ENCODE measurements around the gene C5. TPM values are rescaled to one million over a fixed set of nuclear protein-coding genes. Genes with fewer than 3 reads are reported as not detected.
A peak's percentile ranks its signal among the peaks of the same experiment; 100 is the strongest.

The C5 gene
- total RNA-seq, 1 experiment from 2014 or later: 0.57 TPM

GRCh38 chr9:121066850-121067249, 16.8 kb upstream of the C5 start:
- ChIA-PET POLR2A (no interaction called here), CTCF (interaction anchor here (1.2 kb wide), 1 partner anchor 11 kb away, joined by 6 read pairs; no protein-coding TSS in a partner anchor)
- peaks cover 50% of the 10 kb centered on the region for H3K27me3 Mint-ChIP-seq (ENCODE audit: low read depth)
- ATAC-seq (no peak), DNase-seq (ENCODE audit: low spot score) (no peak)
- H3K9me3 Mint-ChIP-seq: peaks cover 10% of the 10 kb centered on the region
- H3K4me3 Mint-ChIP-seq: no peak overlapping the region
- no peaks in the 10 kb centered on the region for H3K36me3 Mint-ChIP-seq
- TF ChIP-seq ZNF121 (CRISPR knock-in tag; IDR thresholded peaks at IDR 0.05) (0 out of 2 replicates have a peak, but pooled peaks have one; percentile 55), E2F4 (CRISPR knock-in tag; IDR thresholded peaks at IDR 0.05; ENCODE audit: borderline replicate concordance, low read depth) (no peak)
- no peak overlapping the region for H3K27ac Mint-ChIP-seq
- H3K4me1 Mint-ChIP-seq: peaks cover 3% of the 10 kb centered on the region; the same call in 1 of the 2 replicates

- H3K27ac Mint-ChIP-seq: no peak overlapping the region
- peak; percentile 18; the same call in 1 of the 2 replicates for ATAC-seq
- H3K27me3 Mint-ChIP-seq (ENCODE audit: low read depth): peaks cover 7% of the 10 kb centered on the region; the same call in 1 of the 2 replicates
- H3K4me1 Mint-ChIP-seq: no peaks in the 10 kb centered on the region
- TF ChIP-seq ATF1 (CRISPR knock-in tag; IDR thresholded peaks at IDR 0.05): no peak
- TF ChIP-seq ZNF219 (CRISPR knock-in tag; IDR thresholded peaks at IDR 0.05; ENCODE audit: borderline replicate concordance): no peak
- TF ChIP-seq HMGXB4 (CRISPR knock-in tag; IDR thresholded peaks at IDR 0.05): no peak
- TF ChIP-seq CTCF (IDR thresholded peaks at IDR 0.05): peak; percentile 47
- TF ChIP-seq ZNF425 (CRISPR knock-in tag; conservative IDR thresholded peaks at IDR 0.05): no peak
- ChIA-PET POLR2A (no interaction called here), CTCF (interaction anchor here (0.6 to 4.0 kb wide), 54 partner anchors 9 to 454 kb away, joined by 3 to 71 read pairs (median 4); partner anchors contain the start of genes C5, CNTRL, FBXW2 and MEGF9)
- no peaks in the 10 kb centered on the region for H3K9me3 Mint-ChIP-seq
- DNase-seq (ENCODE audit: low spot score): no peak
- H3K36me3 Mint-ChIP-seq: no peaks in the 10 kb centered on the region
- H3K4me3 Mint-ChIP-seq: no peak overlapping the region
Observed at GRCh38 chr9:121059998-121060636, 10.0 kb upstream of the C5 start.

- DNase-seq (ENCODE audit: low spot score): no peak
- Mint-ChIP-seq H3K27me3 (ENCODE audit: low read depth) (peaks cover 7% of the 10 kb centered on the region; the same call in 1 of the 2 replicates), H3K9me3 (no peaks in the 10 kb centered on the region), H3K4me3 (no peak overlapping the region), H3K27ac (no peak overlapping the region), H3K36me3 (no peaks in the 10 kb centered on the region), H3K4me1 (no peaks in the 10 kb centered on the region)
- ChIA-PET POLR2A (no interaction called here), CTCF (interaction anchor here (0.7 to 4.0 kb wide), 45 partner anchors 9 to 453 kb away, joined by 3 to 71 read pairs (median 4); partner anchors contain the start of genes C5, CNTRL and FBXW2)
- ATAC-seq: no peak
- TF ChIP-seq E2F1 (CRISPR knock-in tag; IDR thresholded peaks at IDR 0.05) (no peak), ZNF425 (CRISPR knock-in tag; conservative IDR thresholded peaks at IDR 0.05) (no peak), CBFB (CRISPR knock-in tag; IDR thresholded peaks at IDR 0.05; ENCODE audit: low read depth) (no peak), ELF4 (CRISPR knock-in tag; IDR thresholded peaks at IDR 0.05; ENCODE audit: low read depth) (no peak), USF1 (CRISPR knock-in tag; IDR thresholded peaks at IDR 0.05) (no peak), KAT7 (CRISPR knock-in tag; IDR thresholded peaks at IDR 0.05; ENCODE audit: borderline replicate concordance) (no peak), TP53 (CRISPR knock-in tag; IDR thresholded peaks at IDR 0.05) (no peak), JAZF1 (CRISPR knock-in tag; IDR thresholded peaks at IDR 0.05) (no peak), ESRRA (CRISPR knock-in tag; IDR thresholded peaks at IDR 0.05; ENCODE audit: borderline replicate concordance) (no peak), ATF2 (CRISPR knock-in tag; IDR thresholded peaks at IDR 0.05; ENCODE audit: borderline replicate concordance, low read depth) (no peak)
Observed at GRCh38 chr9:121059513-121059912, 9.4 kb upstream of the C5 start.

Data from WTC11 (cell line).